Raji (cell line): Measurements from ENCODE around the gene PTPN11.

Experiments
- POLR2A ChIP-seq: IDR thresholded peaks from 2 replicates; pipeline ENCODE4 v1.6.1; 2011; ENCODE audit warnings: low read depth, low read length, control low read depth; ENCODE audit not compliant: insufficient read depth

The PTPN11 gene

GRCh38 chr12:112479413-112479812 lies 60.7 kb downstream of the PTPN11 start:
- no peak for TF ChIP-seq POLR2A

GRCh38 chr12:112480931-112481330 lies 62.2 kb downstream of the PTPN11 start:
- TF ChIP-seq POLR2A: no peak

- TF ChIP-seq POLR2A: no peak
Measured at GRCh38 chr12:112482733-112483132, 64.0 kb downstream of the PTPN11 start.

- TF ChIP-seq POLR2A: no peak
Measured at GRCh38 chr12:112486361-112486760, 67.6 kb downstream of the PTPN11 start.

- no peak for TF ChIP-seq POLR2A
Measured at GRCh38 chr12:112488257-112488876, 69.6 kb downstream of the PTPN11 start.

- TF ChIP-seq POLR2A: no peak
Measured at GRCh38 chr12:112489456-112489855, 70.7 kb downstream of the PTPN11 start.

GRCh38 chr12:112496496-112496895 lies 77.7 kb downstream of the PTPN11 start:
- no peak for TF ChIP-seq POLR2A

- no peak for TF ChIP-seq POLR2A
Measured at GRCh38 chr12:112498580-112498979, 79.8 kb downstream of the PTPN11 start.

GRCh38 chr12:112503512-112503911 lies 84.8 kb downstream of the PTPN11 start:
- TF ChIP-seq POLR2A: no peak

GRCh38 chr12:112506513-112507166 lies 87.9 kb downstream of the PTPN11 start:
- no peak for TF ChIP-seq POLR2A

GRCh38 chr12:112513471-112513870 lies 94.7 kb downstream of the PTPN11 start:
- TF ChIP-seq POLR2A: no peak

- no peak for TF ChIP-seq POLR2A
Measured at GRCh38 chr12:112514456-112514855, 95.7 kb downstream of the PTPN11 start.

GRCh38 chr12:112514926-112515642 lies 96.3 kb downstream of the PTPN11 start:
- TF ChIP-seq POLR2A: no peak

- TF ChIP-seq POLR2A: no peak
Measured at GRCh38 chr12:112515868-112516267, 97.1 kb downstream of the PTPN11 start.

- TF ChIP-seq POLR2A: no peak
Measured at GRCh38 chr12:112517730-112518364, 99.1 kb downstream of the PTPN11 start.

- no peak for TF ChIP-seq POLR2A
Measured at GRCh38 chr12:112518365-112518735, 99.6 kb downstream of the PTPN11 start.

GRCh38 chr12:112523856-112524255 lies 105.1 kb downstream of the PTPN11 start:
- no peak for TF ChIP-seq POLR2A

GRCh38 chr12:112524269-112524668 lies 105.5 kb downstream of the PTPN11 start:
- no peak for TF ChIP-seq POLR2A
